Neural cell (in vitro differentiated cells): ENCODE measurements around the gene PSMD13.

Experiments
- EP300 ChIP-seq: fragments of 450-650 bp; conservative IDR thresholded peaks from 2 replicates; pipeline ENCODE4 v1.6.1; 2014; ENCODE audit warnings: antibody characterized with exemption, mild to moderate bottlenecking, moderate library complexity; ENCODE audit not compliant: poor library complexity, severe bottlenecking
- EZH2 ChIP-seq: fragments of 200-600, 300-800 bp; shearing (Covaris generic), sonication (generic); IDR thresholded peaks from 2 replicates; pipeline ENCODE4 v1.6.1; 2014; ENCODE audit warnings: antibody characterized with exemption, low read length, borderline replicate concordance, mild to moderate bottlenecking; ENCODE audit not compliant: insufficient read depth, poor library complexity, severe bottlenecking
- MXI1 ChIP-seq: fragments of 450-650 bp; conservative IDR thresholded peaks from 2 replicates; pipeline ENCODE4 v1.6.1; 2014; ENCODE audit warnings: antibody characterized with exemption, mild to moderate bottlenecking; ENCODE audit not compliant: poor library complexity, severe bottlenecking
- POLR2AphosphoS5 ChIP-seq: IDR thresholded peaks from 2 replicates; pipeline ENCODE4 v1.6.1; 2012
- RAD21 ChIP-seq: fragments of 450-650 bp; conservative IDR thresholded peaks from 2 replicates; pipeline ENCODE4 v1.6.1; 2014; ENCODE audit warnings: antibody characterized with exemption, mild to moderate bottlenecking, moderate library complexity
- TAF1 ChIP-seq: IDR thresholded peaks from 2 replicates; pipeline ENCODE4 v1.6.1; 2012; ENCODE audit warnings: low read depth
- TF ChIP-seq, protein P1 (sequence below): fragments of 450-650 bp; IDR thresholded peaks from 2 replicates; pipeline ENCODE4 v1.5.1; 2014; ENCODE audit warnings: antibody characterized with exemption, mild to moderate bottlenecking, moderate library complexity; ENCODE audit not compliant: poor library complexity, severe bottlenecking
- TF ChIP-seq, protein P2 (sequence below): IDR thresholded peaks from 2 replicates; pipeline ENCODE4 v1.6.1; 2012; ENCODE audit warnings: borderline replicate concordance

DNA sequence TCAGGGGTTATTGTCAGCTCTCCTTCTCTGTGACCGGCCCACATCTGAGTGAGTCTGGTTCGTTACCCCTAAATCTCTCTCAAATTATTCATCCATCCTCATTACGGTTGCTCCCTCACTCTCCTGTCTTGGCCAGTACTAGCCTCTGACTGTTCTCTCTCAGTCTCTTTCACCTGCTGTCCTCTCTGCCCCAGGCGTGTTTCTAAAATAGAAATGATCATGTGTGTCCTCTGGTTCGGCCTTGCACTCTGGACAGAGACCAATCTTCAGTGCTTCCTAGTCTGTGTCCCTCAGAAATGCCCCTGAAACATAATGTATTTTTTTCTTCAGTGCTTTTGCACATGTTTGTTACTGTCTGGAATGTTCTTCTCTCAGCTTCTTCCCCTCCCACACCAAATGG, 4.9 kb downstream of the PSMD13 start:
- TF ChIP-seq, protein P1, sequence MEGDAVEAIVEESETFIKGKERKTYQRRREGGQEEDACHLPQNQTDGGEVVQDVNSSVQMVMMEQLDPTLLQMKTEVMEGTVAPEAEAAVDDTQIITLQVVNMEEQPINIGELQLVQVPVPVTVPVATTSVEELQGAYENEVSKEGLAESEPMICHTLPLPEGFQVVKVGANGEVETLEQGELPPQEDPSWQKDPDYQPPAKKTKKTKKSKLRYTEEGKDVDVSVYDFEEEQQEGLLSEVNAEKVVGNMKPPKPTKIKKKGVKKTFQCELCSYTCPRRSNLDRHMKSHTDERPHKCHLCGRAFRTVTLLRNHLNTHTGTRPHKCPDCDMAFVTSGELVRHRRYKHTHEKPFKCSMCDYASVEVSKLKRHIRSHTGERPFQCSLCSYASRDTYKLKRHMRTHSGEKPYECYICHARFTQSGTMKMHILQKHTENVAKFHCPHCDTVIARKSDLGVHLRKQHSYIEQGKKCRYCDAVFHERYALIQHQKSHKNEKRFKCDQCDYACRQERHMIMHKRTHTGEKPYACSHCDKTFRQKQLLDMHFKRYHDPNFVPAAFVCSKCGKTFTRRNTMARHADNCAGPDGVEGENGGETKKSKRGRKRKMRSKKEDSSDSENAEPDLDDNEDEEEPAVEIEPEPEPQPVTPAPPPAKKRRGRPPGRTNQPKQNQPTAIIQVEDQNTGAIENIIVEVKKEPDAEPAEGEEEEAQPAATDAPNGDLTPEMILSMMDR: no peak
- no peak for TF ChIP-seq EZH2
- TF ChIP-seq POLR2AphosphoS5: no peak
- TF ChIP-seq, protein P2, sequence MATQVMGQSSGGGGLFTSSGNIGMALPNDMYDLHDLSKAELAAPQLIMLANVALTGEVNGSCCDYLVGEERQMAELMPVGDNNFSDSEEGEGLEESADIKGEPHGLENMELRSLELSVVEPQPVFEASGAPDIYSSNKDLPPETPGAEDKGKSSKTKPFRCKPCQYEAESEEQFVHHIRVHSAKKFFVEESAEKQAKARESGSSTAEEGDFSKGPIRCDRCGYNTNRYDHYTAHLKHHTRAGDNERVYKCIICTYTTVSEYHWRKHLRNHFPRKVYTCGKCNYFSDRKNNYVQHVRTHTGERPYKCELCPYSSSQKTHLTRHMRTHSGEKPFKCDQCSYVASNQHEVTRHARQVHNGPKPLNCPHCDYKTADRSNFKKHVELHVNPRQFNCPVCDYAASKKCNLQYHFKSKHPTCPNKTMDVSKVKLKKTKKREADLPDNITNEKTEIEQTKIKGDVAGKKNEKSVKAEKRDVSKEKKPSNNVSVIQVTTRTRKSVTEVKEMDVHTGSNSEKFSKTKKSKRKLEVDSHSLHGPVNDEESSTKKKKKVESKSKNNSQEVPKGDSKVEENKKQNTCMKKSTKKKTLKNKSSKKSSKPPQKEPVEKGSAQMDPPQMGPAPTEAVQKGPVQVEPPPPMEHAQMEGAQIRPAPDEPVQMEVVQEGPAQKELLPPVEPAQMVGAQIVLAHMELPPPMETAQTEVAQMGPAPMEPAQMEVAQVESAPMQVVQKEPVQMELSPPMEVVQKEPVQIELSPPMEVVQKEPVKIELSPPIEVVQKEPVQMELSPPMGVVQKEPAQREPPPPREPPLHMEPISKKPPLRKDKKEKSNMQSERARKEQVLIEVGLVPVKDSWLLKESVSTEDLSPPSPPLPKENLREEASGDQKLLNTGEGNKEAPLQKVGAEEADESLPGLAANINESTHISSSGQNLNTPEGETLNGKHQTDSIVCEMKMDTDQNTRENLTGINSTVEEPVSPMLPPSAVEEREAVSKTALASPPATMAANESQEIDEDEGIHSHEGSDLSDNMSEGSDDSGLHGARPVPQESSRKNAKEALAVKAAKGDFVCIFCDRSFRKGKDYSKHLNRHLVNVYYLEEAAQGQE: no peak
- TF ChIP-seq RAD21: no peak
- TF ChIP-seq MXI1: no peak
- TF ChIP-seq TAF1: no peak
- TF ChIP-seq EP300: no peak
